D721Med (cell line): ENCODE results near the gene PIAS4.

Experiments used
- DNase-seq: peaks from one replicate; pipeline ENCODE4 v3.0.0; 2011; ENCODE audit warnings: low spot score; ENCODE audit not compliant: insufficient read length
- FAIRE-seq: peaks from 2 replicates; lab custom pipeline; 2011; peaks lifted over from hg19 to GRCh38; lab: Jason Lieb, UNC
- CTCF ChIP-seq: IDR thresholded peaks from 2 replicates; pipeline ENCODE4 v1.5.1; 2012; ENCODE audit warnings: mild to moderate bottlenecking, control low read depth; ENCODE audit not compliant: insufficient read depth; ENCODE audit errors: missing control alignments

PIAS4 gene

GRCh38 chr19:3983936-3984583, 23.5 kb upstream of the PIAS4 start:
- DNase-seq = peak; percentile 15
- FAIRE-seq = no peak
- no peak for TF ChIP-seq CTCF

- FAIRE-seq (no peak), DNase-seq (no peak)
- no peak for TF ChIP-seq CTCF
Observed at GRCh38 chr19:3984584-3984907, 23.0 kb upstream of the PIAS4 start.

GRCh38 chr19:3984908-3985642, 22.5 kb upstream of the PIAS4 start, which contains the start of gene EEF2:
Gene EEF2 (minus strand): TSS chr19:3985463. CDS start chr19:3985380, 83 bp downstream.
- DNase-seq (peak; percentile 98), FAIRE-seq (no peak)
- TF ChIP-seq CTCF = no peak

GRCh38 chr19:3985643-3986259, 21.8 kb upstream of the PIAS4 start:
- no peak for TF ChIP-seq CTCF
- FAIRE-seq (no peak), DNase-seq (no peak)

- peak; percentile 73 for TF ChIP-seq CTCF
- no peak for FAIRE-seq
Observed at GRCh38 chr19:3986260-3987041, 21.1 kb upstream of the PIAS4 start.

GRCh38 chr19:3987619-3988371, 19.7 kb upstream of the PIAS4 start:
- FAIRE-seq = no peak
- DNase-seq = peak; percentile 80
- peak; percentile 69 for TF ChIP-seq CTCF

More at GRCh38 chr19:3986260-3987041, 21.1 kb upstream of the PIAS4 start:
- peak; percentile 24 for DNase-seq
